ENCODE measurements around the gene PTGES.

GRCh38 chr9:129798973-129799372 lies 46.1 kb upstream of the PTGES start:
- no peak for TF ChIP-seq CTCF (IDR thresholded peaks at IDR 0.05; ENCODE audit: low read depth, low read length)
- no peak for TF ChIP-seq EZH2phosphoT487 (IDR thresholded peaks at IDR 0.05; ENCODE audit: low read depth)
